ENCODE results near the gene VSX2. TPM values are rescaled to one million over a fixed set of nuclear protein-coding genes. Genes with fewer than 3 reads are reported as not detected.
A peak's percentile ranks its signal among the peaks of the same experiment; 100 is the strongest.

The VSX2 gene
- total and polyA plus RNA-seq, 2 of the 13 experiments (the other 11 are each of a cell fraction or from before 2014, with no cell fraction given) = 0.05 TPM; not detected in 1

DNA sequence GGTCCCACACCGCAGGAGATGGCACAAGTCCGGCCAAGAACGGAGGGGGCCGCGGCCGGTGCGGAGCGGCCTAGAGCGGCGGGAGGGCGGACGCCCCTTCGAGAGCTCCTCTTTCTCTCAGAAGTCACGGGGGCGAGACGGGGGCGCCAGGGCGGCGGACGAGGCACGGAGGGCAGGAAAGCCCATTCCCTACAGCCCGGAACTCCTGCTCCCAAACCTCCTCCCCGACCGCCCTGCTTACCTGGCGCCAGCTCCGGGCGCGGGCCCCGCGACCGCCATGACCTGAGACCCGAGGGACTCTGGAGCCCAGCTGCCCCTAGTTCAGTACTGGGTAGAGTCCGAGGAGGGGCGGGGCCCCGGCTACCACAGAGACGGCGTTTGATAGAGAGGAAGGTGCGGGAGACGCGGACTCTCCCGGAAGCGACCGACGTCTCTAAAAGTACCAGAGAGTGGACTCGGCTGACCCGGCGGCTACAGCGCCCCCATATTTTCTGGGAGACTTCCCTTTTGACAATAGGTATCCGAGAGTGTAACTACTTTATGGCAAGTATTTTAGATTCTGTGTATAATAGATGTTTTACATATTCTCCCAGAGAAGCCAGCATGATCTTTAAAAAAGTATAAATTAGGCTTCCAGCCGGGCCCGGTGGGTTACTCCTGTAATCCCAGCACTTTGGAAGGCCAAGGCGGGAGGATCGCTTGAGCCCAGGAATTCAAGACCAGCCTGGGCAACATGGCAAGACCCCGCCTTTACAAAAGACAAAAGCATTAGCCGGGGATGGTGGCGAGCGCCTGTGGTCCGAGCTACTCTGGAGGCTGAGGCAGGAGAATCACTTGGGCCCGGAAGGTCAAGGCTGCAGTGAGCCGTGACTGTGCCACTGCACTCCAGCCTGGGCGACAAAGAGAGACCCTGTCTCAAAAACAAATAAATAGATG is 63.7 kb downstream of the VSX2 start, which contains the start of gene ABCD4 (continued):
- TF ChIP-seq, protein P1, sequence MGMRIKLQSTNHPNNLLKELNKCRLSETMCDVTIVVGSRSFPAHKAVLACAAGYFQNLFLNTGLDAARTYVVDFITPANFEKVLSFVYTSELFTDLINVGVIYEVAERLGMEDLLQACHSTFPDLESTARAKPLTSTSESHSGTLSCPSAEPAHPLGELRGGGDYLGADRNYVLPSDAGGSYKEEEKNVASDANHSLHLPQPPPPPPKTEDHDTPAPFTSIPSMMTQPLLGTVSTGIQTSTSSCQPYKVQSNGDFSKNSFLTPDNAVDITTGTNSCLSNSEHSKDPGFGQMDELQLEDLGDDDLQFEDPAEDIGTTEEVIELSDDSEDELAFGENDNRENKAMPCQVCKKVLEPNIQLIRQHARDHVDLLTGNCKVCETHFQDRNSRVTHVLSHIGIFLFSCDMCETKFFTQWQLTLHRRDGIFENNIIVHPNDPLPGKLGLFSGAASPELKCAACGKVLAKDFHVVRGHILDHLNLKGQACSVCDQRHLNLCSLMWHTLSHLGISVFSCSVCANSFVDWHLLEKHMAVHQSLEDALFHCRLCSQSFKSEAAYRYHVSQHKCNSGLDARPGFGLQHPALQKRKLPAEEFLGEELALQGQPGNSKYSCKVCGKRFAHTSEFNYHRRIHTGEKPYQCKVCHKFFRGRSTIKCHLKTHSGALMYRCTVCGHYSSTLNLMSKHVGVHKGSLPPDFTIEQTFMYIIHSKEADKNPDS (CRISPR knock-in tag; IDR thresholded peaks at IDR 0.05) = no peak
- no peak for TF ChIP-seq ADNP (CRISPR knock-in tag; IDR thresholded peaks at IDR 0.05)
- TF ChIP-seq ISX (CRISPR knock-in tag; conservative IDR thresholded peaks at IDR 0.05) = no peak
- TF ChIP-seq, protein P2, sequence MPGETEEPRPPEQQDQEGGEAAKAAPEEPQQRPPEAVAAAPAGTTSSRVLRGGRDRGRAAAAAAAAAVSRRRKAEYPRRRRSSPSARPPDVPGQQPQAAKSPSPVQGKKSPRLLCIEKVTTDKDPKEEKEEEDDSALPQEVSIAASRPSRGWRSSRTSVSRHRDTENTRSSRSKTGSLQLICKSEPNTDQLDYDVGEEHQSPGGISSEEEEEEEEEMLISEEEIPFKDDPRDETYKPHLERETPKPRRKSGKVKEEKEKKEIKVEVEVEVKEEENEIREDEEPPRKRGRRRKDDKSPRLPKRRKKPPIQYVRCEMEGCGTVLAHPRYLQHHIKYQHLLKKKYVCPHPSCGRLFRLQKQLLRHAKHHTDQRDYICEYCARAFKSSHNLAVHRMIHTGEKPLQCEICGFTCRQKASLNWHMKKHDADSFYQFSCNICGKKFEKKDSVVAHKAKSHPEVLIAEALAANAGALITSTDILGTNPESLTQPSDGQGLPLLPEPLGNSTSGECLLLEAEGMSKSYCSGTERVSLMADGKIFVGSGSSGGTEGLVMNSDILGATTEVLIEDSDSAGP (CRISPR knock-in tag; IDR thresholded peaks at IDR 0.05; ENCODE audit: borderline replicate concordance) = peak; percentile 77; the same call in 1 of the 2 replicates
- no peak for TF ChIP-seq PRMT3 (CRISPR knock-in tag; IDR thresholded peaks at IDR 0.05; ENCODE audit: borderline replicate concordance, low read depth)
- TF ChIP-seq ZNF383 (CRISPR knock-in tag; IDR thresholded peaks at IDR 0.05; ENCODE audit: borderline replicate concordance) = no peak
- TF ChIP-seq, protein P3, sequence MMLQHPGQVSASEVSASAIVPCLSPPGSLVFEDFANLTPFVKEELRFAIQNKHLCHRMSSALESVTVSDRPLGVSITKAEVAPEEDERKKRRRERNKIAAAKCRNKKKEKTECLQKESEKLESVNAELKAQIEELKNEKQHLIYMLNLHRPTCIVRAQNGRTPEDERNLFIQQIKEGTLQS (CRISPR knock-in tag; IDR thresholded peaks at IDR 0.05) = 0 out of 2 replicates have a peak, but pooled peaks have one; percentile 24
- TF ChIP-seq, protein P4, sequence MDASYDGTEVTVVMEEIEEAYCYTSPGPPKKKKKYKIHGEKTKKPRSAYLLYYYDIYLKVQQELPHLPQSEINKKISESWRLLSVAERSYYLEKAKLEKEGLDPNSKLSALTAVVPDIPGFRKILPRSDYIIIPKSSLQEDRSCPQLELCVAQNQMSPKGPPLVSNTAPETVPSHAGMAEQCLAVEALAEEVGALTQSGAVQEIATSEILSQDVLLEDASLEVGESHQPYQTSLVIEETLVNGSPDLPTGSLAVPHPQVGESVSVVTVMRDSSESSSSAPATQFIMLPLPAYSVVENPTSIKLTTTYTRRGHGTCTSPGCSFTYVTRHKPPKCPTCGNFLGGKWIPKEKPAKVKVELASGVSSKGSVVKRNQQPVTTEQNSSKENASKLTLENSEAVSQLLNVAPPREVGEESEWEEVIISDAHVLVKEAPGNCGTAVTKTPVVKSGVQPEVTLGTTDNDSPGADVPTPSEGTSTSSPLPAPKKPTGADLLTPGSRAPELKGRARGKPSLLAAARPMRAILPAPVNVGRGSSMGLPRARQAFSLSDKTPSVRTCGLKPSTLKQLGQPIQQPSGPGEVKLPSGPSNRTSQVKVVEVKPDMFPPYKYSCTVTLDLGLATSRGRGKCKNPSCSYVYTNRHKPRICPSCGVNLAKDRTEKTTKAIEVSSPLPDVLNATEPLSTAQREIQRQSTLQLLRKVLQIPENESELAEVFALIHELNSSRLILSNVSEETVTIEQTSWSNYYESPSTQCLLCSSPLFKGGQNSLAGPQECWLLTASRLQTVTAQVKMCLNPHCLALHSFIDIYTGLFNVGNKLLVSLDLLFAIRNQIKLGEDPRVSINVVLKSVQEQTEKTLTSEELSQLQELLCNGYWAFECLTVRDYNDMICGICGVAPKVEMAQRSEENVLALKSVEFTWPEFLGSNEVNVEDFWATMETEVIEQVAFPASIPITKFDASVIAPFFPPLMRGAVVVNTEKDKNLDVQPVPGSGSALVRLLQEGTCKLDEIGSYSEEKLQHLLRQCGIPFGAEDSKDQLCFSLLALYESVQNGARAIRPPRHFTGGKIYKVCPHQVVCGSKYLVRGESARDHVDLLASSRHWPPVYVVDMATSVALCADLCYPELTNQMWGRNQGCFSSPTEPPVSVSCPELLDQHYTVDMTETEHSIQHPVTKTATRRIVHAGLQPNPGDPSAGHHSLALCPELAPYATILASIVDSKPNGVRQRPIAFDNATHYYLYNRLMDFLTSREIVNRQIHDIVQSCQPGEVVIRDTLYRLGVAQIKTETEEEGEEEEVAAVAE (CRISPR knock-in tag; IDR thresholded peaks at IDR 0.05; ENCODE audit: borderline replicate concordance) = peak; percentile 85; the same call in 1 of the 2 replicates
- peak; percentile 35; the same call in 1 of the 2 replicates for TF ChIP-seq MTA1 (CRISPR knock-in tag; IDR thresholded peaks at IDR 0.05; ENCODE audit: borderline replicate concordance)
- TF ChIP-seq ZNF674 (CRISPR knock-in tag; IDR thresholded peaks at IDR 0.05; ENCODE audit: low read depth) = no peak
- TF ChIP-seq, protein P5, sequence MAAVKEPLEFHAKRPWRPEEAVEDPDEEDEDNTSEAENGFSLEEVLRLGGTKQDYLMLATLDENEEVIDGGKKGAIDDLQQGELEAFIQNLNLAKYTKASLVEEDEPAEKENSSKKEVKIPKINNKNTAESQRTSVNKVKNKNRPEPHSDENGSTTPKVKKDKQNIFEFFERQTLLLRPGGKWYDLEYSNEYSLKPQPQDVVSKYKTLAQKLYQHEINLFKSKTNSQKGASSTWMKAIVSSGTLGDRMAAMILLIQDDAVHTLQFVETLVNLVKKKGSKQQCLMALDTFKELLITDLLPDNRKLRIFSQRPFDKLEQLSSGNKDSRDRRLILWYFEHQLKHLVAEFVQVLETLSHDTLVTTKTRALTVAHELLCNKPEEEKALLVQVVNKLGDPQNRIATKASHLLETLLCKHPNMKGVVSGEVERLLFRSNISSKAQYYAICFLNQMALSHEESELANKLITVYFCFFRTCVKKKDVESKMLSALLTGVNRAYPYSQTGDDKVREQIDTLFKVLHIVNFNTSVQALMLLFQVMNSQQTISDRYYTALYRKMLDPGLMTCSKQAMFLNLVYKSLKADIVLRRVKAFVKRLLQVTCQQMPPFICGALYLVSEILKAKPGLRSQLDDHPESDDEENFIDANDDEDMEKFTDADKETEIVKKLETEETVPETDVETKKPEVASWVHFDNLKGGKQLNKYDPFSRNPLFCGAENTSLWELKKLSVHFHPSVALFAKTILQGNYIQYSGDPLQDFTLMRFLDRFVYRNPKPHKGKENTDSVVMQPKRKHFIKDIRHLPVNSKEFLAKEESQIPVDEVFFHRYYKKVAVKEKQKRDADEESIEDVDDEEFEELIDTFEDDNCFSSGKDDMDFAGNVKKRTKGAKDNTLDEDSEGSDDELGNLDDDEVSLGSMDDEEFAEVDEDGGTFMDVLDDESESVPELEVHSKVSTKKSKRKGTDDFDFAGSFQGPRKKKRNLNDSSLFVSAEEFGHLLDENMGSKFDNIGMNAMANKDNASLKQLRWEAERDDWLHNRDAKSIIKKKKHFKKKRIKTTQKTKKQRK (IDR thresholded peaks at IDR 0.05; ENCODE audit: low read length) = no peak
- TF ChIP-seq EP300 (IDR thresholded peaks at IDR 0.05; ENCODE audit: low read depth in 2 of 2, low read length in 2 of 2) = no peak
- TF ChIP-seq EP300 (CRISPR knock-in tag; IDR thresholded peaks at IDR 0.05; ENCODE audit: borderline replicate concordance) = 0 out of 2 replicates have a peak, but pooled peaks have one; percentile 36
- no peak for TF ChIP-seq NR2F6 (IDR thresholded peaks at IDR 0.05)
- TF ChIP-seq NR2F6 (CRISPR knock-in tag; IDR thresholded peaks at IDR 0.05) = peak; percentile 43; the same call in 1 of the 2 replicates
- no peak for TF ChIP-seq POLR2AphosphoS2 (IDR thresholded peaks at IDR 0.05; ENCODE audit: low read depth, low read length)

All from HepG2 (cell line).